Stimulated activated CD8-positive, alpha-beta memory T cell treated with anti-CD3 and anti-CD28 coated beads, Interleukin-4, amount 100 ng/mL, for 48 hours (primary cell): ENCODE results near the gene CACNA1H.
A peak's percentile ranks its signal among the peaks of the same experiment; 100 is the strongest.
"Not testable (repeated sequence)": the region's sequence is repeated elsewhere in the genome, so short reads cannot be mapped to it uniquely, and the experiment has no call there.

ENCODE experiments used
- DNase-seq: peaks from one replicate; pipeline ENCODE4 v3.0.0-alpha.2; 2020

Gene CACNA1H

GRCh38 chr16:1194665-1195392 lies 41.9 kb downstream of the CACNA1H start:
- DNase-seq: peak; percentile 46

GRCh38 chr16:1195393-1195666 lies 42.4 kb downstream of the CACNA1H start:
- DNase-seq: no peak

GRCh38 chr16:1196494-1196893 lies 43.6 kb downstream of the CACNA1H start:
- DNase-seq: no peak

- DNase-seq: no peak
These were observed 44.4 kb downstream of the CACNA1H start for GRCh38 chr16:1197237-1197866.

DNA sequence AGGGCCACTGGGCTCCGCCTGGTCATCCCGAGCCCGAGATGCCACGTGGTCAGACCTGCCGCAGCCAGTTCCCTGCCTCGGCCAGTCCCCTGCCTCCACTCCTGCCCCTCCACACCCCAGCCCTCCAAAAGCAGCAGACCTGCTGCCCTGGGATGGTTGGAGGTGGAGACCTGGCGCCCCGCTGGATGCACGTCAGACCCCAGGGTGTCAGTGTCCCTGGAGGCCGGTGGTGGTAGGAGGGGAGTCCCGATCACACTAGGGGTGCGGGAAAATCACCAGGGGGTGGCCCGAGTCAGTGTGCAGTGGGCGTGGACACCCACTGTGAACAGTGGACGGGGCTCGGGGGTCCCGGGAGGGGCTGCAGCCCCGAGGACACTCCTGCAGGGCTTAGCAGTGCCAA lies 45.3 kb downstream of the CACNA1H start:
- DNase-seq: no peak

GRCh38 chr16:1198671-1199346 lies 45.9 kb downstream of the CACNA1H start:
- DNase-seq: not testable (repeated sequence)

DNA sequence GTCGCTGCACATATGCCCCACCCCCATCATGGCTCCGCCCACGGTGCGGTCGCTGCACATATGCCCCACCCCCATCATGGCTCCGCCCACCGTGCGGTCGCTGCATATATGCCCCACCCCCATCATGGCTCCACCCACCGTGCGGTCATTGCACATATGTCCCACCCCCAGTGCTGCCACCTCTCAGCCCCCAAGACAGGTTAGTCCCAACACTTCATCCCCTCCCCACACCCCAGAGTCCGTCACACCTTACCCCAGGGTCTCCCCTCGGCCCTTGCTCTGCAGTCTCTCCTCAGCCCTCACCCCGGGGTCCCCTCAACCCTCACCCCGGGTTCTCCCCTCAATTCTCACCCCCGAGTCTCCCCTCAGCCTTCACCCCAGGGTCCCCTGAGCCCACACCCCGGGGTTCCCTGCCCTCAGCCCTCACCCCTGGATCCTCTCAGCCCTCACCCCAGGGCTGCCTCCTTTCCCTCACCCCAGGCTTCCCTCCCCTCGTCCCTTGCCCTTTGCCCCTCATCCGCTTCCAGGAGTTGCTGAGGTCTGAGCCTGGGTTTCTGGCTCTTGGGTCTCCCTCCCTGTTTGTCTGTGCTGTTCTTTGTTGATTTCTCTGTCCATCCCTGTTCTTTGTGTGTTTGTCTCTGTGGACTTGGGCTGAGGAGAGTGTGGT lies 46.6 kb downstream of the CACNA1H start:
- DNase-seq: no peak

GRCh38 chr16:1200014-1200627 lies 47.2 kb downstream of the CACNA1H start:
- DNase-seq: no peak

- DNase-seq: no peak
These were observed 48.5 kb downstream of the CACNA1H start for GRCh38 chr16:1201444-1201843.

GRCh38 chr16:1202274-1202673 lies 49.4 kb downstream of the CACNA1H start:
- no peak for DNase-seq

GRCh38 chr16:1204933-1205332 lies 52.0 kb downstream of the CACNA1H start:
- no peak for DNase-seq

- DNase-seq: no peak
These were observed 53.4 kb downstream of the CACNA1H start for GRCh38 chr16:1206326-1206725.

GRCh38 chr16:1206786-1207185 lies 53.9 kb downstream of the CACNA1H start:
- no peak for DNase-seq

- DNase-seq: no peak
These were observed 55.4 kb downstream of the CACNA1H start for GRCh38 chr16:1208239-1208830.

- no peak for DNase-seq
These were observed 56.2 kb downstream of the CACNA1H start for GRCh38 chr16:1209081-1209480.

- no peak for DNase-seq
These were observed 57.6 kb downstream of the CACNA1H start for GRCh38 chr16:1210461-1210860.

DNA sequence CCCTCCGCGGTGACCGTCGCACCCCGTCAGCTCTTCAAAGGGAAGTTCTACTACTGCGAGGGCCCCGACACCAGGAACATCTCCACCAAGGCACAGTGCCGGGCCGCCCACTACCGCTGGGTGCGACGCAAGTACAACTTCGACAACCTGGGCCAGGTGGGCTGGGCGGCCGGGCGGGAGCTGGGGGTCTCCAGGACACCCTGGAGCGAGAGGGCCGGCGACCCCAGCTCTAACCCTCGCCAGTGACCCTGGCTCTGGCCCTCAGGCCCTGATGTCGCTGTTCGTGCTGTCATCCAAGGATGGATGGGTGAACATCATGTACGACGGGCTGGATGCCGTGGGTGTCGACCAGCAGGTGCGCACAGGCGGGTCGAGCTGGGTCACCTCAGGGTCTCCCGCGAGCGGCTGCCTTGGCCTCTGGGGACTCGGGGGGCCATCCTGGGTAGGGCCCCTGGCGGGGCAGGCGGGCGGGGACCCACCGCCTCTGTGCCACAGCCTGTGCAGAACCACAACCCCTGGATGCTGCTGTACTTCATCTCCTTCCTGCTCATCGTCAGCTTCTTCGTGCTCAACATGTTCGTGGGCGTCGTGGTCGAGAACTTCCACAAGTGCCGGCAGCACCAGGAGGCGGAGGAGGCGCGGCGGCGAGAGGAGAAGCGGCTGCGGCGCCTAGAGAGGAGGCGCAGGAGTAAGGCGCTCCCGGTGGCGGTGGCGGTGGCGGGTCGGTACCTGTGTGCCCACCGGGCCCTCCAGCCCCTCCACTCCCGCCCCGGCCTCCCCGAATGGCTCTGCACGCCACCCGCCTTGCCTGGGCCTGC lies 58.8 kb downstream of the CACNA1H start:
- DNase-seq: no peak

GRCh38 chr16:1212616-1213194 lies 59.8 kb downstream of the CACNA1H start:
- DNase-seq: no peak

DNA sequence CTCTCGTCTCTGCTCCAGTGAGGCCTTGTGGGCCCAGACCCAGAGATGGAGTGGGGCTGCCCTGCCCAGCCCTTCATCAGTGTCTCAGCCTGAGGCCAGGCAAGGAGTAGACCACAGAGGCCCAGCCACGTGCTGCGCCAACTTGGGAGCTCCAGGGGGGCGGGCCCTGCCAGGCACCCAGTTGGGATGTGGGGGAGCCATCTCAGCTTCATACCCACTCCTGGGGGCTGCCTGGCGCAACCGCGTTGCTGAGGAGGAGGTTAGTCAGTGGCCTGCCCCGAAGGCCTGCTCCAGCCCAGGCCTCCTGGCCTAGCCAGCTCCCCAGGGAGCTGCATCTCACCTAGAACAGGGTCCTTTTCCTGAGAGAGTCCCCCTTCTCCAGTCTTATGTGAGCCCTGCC lies 60.3 kb downstream of the CACNA1H start:
- no peak for DNase-seq

DNA sequence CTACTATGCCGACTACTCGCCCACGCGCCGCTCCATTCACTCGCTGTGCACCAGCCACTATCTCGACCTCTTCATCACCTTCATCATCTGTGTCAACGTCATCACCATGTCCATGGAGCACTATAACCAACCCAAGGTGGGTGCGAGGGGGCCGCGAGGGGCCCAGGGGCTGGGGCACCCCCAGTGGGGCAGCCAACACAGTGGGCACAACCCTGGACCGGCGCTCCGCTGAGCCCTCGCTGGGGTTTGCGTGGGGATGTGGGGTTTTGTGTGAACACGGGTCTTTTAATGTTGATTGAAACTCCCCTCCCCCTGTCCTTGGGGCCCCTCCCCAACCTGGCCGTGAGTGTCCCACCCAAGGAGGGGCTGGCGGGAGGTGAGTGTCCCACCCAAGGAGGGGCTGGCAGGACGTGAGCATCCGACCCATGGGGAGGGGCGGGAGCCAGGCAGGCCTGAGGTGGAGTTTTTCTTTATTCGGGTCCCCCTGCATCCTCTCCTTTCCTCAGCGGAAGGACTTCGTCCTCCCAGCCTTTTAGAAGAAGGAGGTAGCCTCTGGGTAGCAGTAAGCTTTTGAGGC lies 61.0 kb downstream of the CACNA1H start:
- no peak for DNase-seq

DNA sequence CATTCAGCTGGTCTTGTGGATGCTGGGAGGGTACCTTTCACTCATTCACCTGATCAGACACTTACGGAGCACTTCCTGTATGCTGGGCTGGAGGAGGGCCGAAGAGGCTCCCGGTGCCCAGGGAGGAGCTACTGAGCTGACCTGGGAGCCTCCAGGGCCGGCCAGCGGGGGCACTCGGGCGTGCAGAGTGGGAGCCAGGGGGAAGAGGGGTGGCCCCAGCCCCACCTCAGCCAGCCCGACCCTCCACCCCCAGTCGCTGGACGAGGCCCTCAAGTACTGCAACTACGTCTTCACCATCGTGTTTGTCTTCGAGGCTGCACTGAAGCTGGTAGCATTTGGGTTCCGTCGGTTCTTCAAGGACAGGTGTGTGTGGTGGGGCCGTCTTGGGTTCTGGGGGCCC lies 61.8 kb downstream of the CACNA1H start:
- DNase-seq: no peak
